K562 (cell line): Measurements from ENCODE around the gene DPY30. TPM values are rescaled to one million over a fixed set of nuclear protein-coding genes. Genes with fewer than 3 reads are reported as not detected.
A peak's percentile ranks its signal among the peaks of the same experiment; 100 is the strongest.

Source experiments
- CC2D1A ChIP-seq: fragments of 450-650 bp; IDR thresholded peaks from 2 replicates; pipeline ENCODE4 v1.6.1; 2017; ENCODE audit warnings: mild to moderate bottlenecking
- CREB1 ChIP-seq, 2 experiments: sonication (generic) in 1 of 2; formaldehyde crosslinking in 1 of 2; IDR thresholded peaks; 2 replicates each; pipeline versions ENCODE4 v1.6.1 to v1.8.0; 2012 to 2022; ENCODE audit warnings: inconsistent platforms in 1 of 2, mild to moderate bottlenecking in 1 of 2, missing genetic modification reagents in 1 of 2, moderate library complexity in 1 of 2
- EGR1 ChIP-seq: fragments of 450-650 bp; conservative IDR thresholded peaks from 2 replicates; pipeline ENCODE4 v1.6.1; 2017; ENCODE audit warnings: mild to moderate bottlenecking
- ETV1 ChIP-seq: fragments of 450-650 bp; conservative IDR thresholded peaks from 2 replicates; pipeline ENCODE4 v1.6.1; 2016; ENCODE audit warnings: missing genetic modification characterization, control low read depth, low read depth, missing compliant biosample characterization
- ETV6 ChIP-seq, 3 experiments: fragments of 150-350 bp in 1 of 3; sonication (generic) in 1 of 3; formaldehyde crosslinking in 1 of 3; IDR thresholded peaks; 2 replicates each; pipeline versions ENCODE4 v1.6.1 to v1.8.0; 2014 to 2022; ENCODE audit warnings: borderline replicate concordance in 2 of 3, low read depth in 2 of 3, antibody characterized with exemption in 1 of 3, low read length in 1 of 3, mild to moderate bottlenecking in 1 of 3, missing genetic modification reagents in 1 of 3
- FOXK1 ChIP-seq: sonication (generic); formaldehyde crosslinking; IDR thresholded peaks from 2 replicates; pipeline ENCODE4 v1.8.0; 2022; ENCODE audit warnings: missing genetic modification reagents, mild to moderate bottlenecking, borderline replicate concordance
- TCF3 ChIP-seq: sonication (generic); formaldehyde crosslinking; IDR thresholded peaks from 2 replicates; pipeline ENCODE4 v1.4.0; 2020; ENCODE audit warnings: mild to moderate bottlenecking, missing genetic modification reagents
- ZBTB17 ChIP-seq: fragments of 450-650 bp; formaldehyde crosslinking; IDR thresholded peaks from 2 replicates; pipeline ENCODE4 v1.4.0; 2020; ENCODE audit warnings: mild to moderate bottlenecking
- ZNF79 ChIP-seq: fragments of 250-450 bp; sonication (Bioruptor Pico); IDR thresholded peaks from 2 replicates; pipeline ENCODE4 v1.4.0; 2020; ENCODE audit warnings: low read depth, mild to moderate bottlenecking, moderate library complexity
- polyA plus RNA-seq, 8 experiments: library from polyadenylated mRNA; depleted of rRNA in 4 of 8; stranded (reverse) in 5 of 8; unstranded in 3 of 8; fragments of >200 nt; fragmentation: Nextera tagmentation in 2 of 8; fragmentation: Illumina TruSeq in 1 of 8; extraction: Ambion mirVana in 2 of 8; extraction: Trizol in 1 of 8; gene quantifications; 2 replicates each; pipeline versions ENCODE4 v1.2.1 to v1.2.3, GENCODE V29; 2011 to 2014; ENCODE audit warnings: inconsistent platforms in 1 of 8, missing spikeins in 1 of 8
- total RNA-seq, 7 experiments: library from RNA; depleted of rRNA in 6 of 7; stranded (reverse); fragments of >200 nt in 6 of 7; fragmentation: Illumina TruSeq in 2 of 7; extraction: Trizol in 2 of 7; gene quantifications; 2 replicates each; pipeline versions ENCODE4 v1.2.1 to v1.2.3, GENCODE V29; 2011 to 2021; ENCODE audit warnings: low replicate concordance in 1 of 7
- TF ChIP-seq, protein P1 (sequence below): fragments of 200-800 bp; sonication (Bioruptor generic); IDR thresholded peaks from 2 replicates; pipeline ENCODE4 v1.6.1; 2016; ENCODE audit warnings: missing genetic modification characterization, missing compliant biosample characterization
- TF ChIP-seq, protein P2 (sequence below): sonication (generic); formaldehyde crosslinking; IDR thresholded peaks from 2 replicates; pipeline ENCODE4 v1.8.1; 2023; ENCODE audit warnings: mild to moderate bottlenecking, missing genetic modification reagents, moderate library complexity
- TF ChIP-seq, protein P3 (sequence below), 3 experiments: fragments of 200-800 bp in 1 of 3; sonication (Bioruptor generic) in 1 of 3; sonication (generic) in 1 of 3; formaldehyde crosslinking in 1 of 3; IDR thresholded peaks; 2 replicates each; pipeline versions ENCODE4 v1.6.1 to v1.8.0; 2016 to 2022; ENCODE audit warnings: mild to moderate bottlenecking in 2 of 3, missing compliant biosample characterization in 2 of 3, missing genetic modification characterization in 2 of 3, missing genetic modification reagents in 1 of 3
- TF ChIP-seq, protein P4 (sequence below), 2 experiments: fragments of 150-350 bp in 1 of 2; IDR thresholded peaks; 2 replicates each; pipeline ENCODE4 v1.6.1; 2012 to 2016; ENCODE audit warnings: low read depth in 2 of 2, low read length in 2 of 2, mild to moderate bottlenecking in 1 of 2, moderate library complexity in 1 of 2

The DPY30 gene
- total and polyA plus RNA-seq, 9 of the 15 experiments (the other 6 are each of a cell fraction or from before 2014, with no cell fraction given) = 64.6 to 402 (median 116) TPM

DNA sequence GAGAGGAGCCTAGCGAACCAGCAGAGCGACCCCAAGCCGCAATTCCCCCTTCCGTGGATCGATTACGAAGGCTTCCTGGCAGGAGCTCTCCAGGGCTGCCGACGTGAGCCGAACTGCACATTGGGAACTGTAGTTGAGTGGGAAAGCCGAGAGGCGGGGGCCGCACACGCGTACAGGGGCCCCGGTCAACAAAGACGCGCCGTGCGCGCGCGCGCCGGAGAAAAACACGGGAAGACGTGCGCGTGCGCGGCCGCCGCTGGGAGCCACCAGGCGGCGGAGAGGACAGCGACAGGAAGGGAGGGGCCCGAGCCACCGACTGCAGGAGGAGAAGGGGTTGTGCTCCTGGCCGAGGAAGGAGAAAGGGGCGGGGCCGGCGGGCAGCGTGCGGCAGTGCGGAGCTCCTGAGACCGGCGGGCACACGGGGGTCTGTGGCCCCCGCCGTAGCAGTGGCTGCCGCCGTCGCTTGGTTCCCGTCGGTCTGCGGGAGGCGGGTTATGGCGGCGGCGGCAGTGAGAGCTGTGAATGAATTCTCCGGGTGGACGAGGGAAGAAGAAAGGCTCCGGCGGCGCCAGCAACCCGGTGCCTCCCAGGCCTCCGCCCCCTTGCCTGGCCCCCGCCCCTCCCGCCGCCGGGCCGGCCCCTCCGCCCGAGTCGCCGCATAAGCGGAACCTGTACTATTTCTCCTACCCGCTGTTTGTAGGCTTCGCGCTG, 23.9 kb upstream of the DPY30 start, which contains the start of gene SPAST (continued):
- no peak for TF ChIP-seq ZNF79 (CRISPR knock-in tag)
- TF ChIP-seq ETV1 = 0 out of 2 replicates have a peak, but pooled peaks have one; percentile 26
- TF ChIP-seq, protein P1, sequence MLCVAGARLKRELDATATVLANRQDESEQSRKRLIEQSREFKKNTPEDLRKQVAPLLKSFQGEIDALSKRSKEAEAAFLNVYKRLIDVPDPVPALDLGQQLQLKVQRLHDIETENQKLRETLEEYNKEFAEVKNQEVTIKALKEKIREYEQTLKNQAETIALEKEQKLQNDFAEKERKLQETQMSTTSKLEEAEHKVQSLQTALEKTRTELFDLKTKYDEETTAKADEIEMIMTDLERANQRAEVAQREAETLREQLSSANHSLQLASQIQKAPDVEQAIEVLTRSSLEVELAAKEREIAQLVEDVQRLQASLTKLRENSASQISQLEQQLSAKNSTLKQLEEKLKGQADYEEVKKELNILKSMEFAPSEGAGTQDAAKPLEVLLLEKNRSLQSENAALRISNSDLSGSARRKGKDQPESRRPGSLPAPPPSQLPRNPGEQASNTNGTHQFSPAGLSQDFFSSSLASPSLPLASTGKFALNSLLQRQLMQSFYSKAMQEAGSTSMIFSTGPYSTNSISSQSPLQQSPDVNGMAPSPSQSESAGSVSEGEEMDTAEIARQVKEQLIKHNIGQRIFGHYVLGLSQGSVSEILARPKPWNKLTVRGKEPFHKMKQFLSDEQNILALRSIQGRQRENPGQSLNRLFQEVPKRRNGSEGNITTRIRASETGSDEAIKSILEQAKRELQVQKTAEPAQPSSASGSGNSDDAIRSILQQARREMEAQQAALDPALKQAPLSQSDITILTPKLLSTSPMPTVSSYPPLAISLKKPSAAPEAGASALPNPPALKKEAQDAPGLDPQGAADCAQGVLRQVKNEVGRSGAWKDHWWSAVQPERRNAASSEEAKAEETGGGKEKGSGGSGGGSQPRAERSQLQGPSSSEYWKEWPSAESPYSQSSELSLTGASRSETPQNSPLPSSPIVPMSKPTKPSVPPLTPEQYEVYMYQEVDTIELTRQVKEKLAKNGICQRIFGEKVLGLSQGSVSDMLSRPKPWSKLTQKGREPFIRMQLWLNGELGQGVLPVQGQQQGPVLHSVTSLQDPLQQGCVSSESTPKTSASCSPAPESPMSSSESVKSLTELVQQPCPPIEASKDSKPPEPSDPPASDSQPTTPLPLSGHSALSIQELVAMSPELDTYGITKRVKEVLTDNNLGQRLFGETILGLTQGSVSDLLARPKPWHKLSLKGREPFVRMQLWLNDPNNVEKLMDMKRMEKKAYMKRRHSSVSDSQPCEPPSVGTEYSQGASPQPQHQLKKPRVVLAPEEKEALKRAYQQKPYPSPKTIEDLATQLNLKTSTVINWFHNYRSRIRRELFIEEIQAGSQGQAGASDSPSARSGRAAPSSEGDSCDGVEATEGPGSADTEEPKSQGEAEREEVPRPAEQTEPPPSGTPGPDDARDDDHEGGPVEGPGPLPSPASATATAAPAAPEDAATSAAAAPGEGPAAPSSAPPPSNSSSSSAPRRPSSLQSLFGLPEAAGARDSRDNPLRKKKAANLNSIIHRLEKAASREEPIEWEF = peak; percentile 73; the same call in 1 of the 2 replicates
- TF ChIP-seq, protein P2, sequence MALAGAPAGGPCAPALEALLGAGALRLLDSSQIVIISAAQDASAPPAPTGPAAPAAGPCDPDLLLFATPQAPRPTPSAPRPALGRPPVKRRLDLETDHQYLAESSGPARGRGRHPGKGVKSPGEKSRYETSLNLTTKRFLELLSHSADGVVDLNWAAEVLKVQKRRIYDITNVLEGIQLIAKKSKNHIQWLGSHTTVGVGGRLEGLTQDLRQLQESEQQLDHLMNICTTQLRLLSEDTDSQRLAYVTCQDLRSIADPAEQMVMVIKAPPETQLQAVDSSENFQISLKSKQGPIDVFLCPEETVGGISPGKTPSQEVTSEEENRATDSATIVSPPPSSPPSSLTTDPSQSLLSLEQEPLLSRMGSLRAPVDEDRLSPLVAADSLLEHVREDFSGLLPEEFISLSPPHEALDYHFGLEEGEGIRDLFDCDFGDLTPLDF = peak; percentile 84; the same call in 1 of the 2 replicates
- TF ChIP-seq ZBTB17 = peak; percentile 99
- TF ChIP-seq, protein P3, sequence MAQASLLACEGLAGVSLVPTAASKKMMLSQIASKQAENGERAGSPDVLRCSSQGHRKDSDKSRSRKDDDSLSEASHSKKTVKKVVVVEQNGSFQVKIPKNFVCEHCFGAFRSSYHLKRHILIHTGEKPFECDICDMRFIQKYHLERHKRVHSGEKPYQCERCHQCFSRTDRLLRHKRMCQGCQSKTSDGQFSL (CRISPR knock-in tag; IDR thresholded peaks at IDR 0.05) = no peak
- TF ChIP-seq, protein P3 (tag; IDR thresholded peaks at IDR 0.05) = no peak
- TF ChIP-seq ETV6 (IDR thresholded peaks at IDR 0.05; ENCODE audit: borderline replicate concordance in 1 of 2, low read depth in 2 of 2, low read length in 1 of 2) = no peak
- TF ChIP-seq ETV6 (CRISPR knock-in tag; IDR thresholded peaks at IDR 0.05; ENCODE audit: borderline replicate concordance) = 0 out of 2 replicates have a peak, but pooled peaks have one; percentile 54
- TF ChIP-seq FOXK1 (CRISPR knock-in tag) = peak; percentile 57; the same call in 1 of the 2 replicates
- TF ChIP-seq, protein P4, sequence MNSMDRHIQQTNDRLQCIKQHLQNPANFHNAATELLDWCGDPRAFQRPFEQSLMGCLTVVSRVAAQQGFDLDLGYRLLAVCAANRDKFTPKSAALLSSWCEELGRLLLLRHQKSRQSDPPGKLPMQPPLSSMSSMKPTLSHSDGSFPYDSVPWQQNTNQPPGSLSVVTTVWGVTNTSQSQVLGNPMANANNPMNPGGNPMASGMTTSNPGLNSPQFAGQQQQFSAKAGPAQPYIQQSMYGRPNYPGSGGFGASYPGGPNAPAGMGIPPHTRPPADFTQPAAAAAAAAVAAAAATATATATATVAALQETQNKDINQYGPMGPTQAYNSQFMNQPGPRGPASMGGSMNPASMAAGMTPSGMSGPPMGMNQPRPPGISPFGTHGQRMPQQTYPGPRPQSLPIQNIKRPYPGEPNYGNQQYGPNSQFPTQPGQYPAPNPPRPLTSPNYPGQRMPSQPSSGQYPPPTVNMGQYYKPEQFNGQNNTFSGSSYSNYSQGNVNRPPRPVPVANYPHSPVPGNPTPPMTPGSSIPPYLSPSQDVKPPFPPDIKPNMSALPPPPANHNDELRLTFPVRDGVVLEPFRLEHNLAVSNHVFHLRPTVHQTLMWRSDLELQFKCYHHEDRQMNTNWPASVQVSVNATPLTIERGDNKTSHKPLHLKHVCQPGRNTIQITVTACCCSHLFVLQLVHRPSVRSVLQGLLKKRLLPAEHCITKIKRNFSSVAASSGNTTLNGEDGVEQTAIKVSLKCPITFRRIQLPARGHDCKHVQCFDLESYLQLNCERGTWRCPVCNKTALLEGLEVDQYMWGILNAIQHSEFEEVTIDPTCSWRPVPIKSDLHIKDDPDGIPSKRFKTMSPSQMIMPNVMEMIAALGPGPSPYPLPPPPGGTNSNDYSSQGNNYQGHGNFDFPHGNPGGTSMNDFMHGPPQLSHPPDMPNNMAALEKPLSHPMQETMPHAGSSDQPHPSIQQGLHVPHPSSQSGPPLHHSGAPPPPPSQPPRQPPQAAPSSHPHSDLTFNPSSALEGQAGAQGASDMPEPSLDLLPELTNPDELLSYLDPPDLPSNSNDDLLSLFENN (IDR thresholded peaks at IDR 0.05; ENCODE audit: low read depth in 2 of 2, low read length in 2 of 2) = peak in 1 of 2 experiments; percentile 84; a peak in 2 of 4 replicates
- TF ChIP-seq CC2D1A = no peak
- peak; percentile 84 for TF ChIP-seq EGR1
- TF ChIP-seq TCF3 = no peak; the same call in 1 of the 2 replicates
- peak; percentile 86 for TF ChIP-seq CREB1 (IDR thresholded peaks at IDR 0.05)
- TF ChIP-seq CREB1 (CRISPR knock-in tag; IDR thresholded peaks at IDR 0.05) = peak; percentile 87
